Measurements from ENCODE around the gene PKNOX2.

The PKNOX2 gene

GRCh38 chr11:125342281-125342930 is 177.9 kb downstream of the PKNOX2 start:
- DNase-seq (ENCODE audit: insufficient read length) (no peak), FAIRE-seq (no peak)
- TF ChIP-seq POLR2AphosphoS5 (IDR thresholded peaks at IDR 0.05; ENCODE audit: low read depth, low read length) (no peak), TAF1 (IDR thresholded peaks at IDR 0.05; ENCODE audit: borderline replicate concordance, low read depth, low read length) (no peak), POLR2A (IDR thresholded peaks at IDR 0.05; ENCODE audit: low read depth, low read length) (no peak)

- DNase-seq (ENCODE audit: insufficient read length) (no peak), FAIRE-seq (no peak)
- TF ChIP-seq POLR2AphosphoS5 (IDR thresholded peaks at IDR 0.05; ENCODE audit: low read depth, low read length): no peak
- no peak for TF ChIP-seq TAF1 (IDR thresholded peaks at IDR 0.05; ENCODE audit: borderline replicate concordance, low read depth, low read length)
- TF ChIP-seq POLR2A (IDR thresholded peaks at IDR 0.05; ENCODE audit: low read depth, low read length): no peak
Observed at GRCh38 chr11:125343086-125343717, 178.7 kb downstream of the PKNOX2 start.

- TF ChIP-seq POLR2AphosphoS5 (IDR thresholded peaks at IDR 0.05; ENCODE audit: low read depth, low read length) (no peak), TAF1 (IDR thresholded peaks at IDR 0.05; ENCODE audit: borderline replicate concordance, low read depth, low read length) (no peak), POLR2A (IDR thresholded peaks at IDR 0.05; ENCODE audit: low read depth, low read length) (no peak)
- FAIRE-seq (no peak), DNase-seq (ENCODE audit: insufficient read length) (no peak)
Observed at GRCh38 chr11:125343718-125344131, 179.2 kb downstream of the PKNOX2 start.

- FAIRE-seq: no peak
- TF ChIP-seq TAF1 (IDR thresholded peaks at IDR 0.05; ENCODE audit: borderline replicate concordance, low read depth, low read length) (no peak), POLR2AphosphoS5 (IDR thresholded peaks at IDR 0.05; ENCODE audit: low read depth, low read length) (no peak), POLR2A (IDR thresholded peaks at IDR 0.05; ENCODE audit: low read depth, low read length) (no peak)
- DNase-seq (ENCODE audit: insufficient read length): no peak
Observed at GRCh38 chr11:125344846-125345420, 180.4 kb downstream of the PKNOX2 start.

- DNase-seq (ENCODE audit: insufficient read length): peak; percentile 54
- TF ChIP-seq TAF1 (IDR thresholded peaks at IDR 0.05; ENCODE audit: borderline replicate concordance, low read depth, low read length): no peak
- no peak for TF ChIP-seq POLR2A (IDR thresholded peaks at IDR 0.05; ENCODE audit: low read depth, low read length)
- no peak for TF ChIP-seq POLR2AphosphoS5 (IDR thresholded peaks at IDR 0.05; ENCODE audit: low read depth, low read length)
- no peak for FAIRE-seq
Observed at GRCh38 chr11:125345421-125346178, 181.0 kb downstream of the PKNOX2 start.

- TF ChIP-seq TAF1 (IDR thresholded peaks at IDR 0.05; ENCODE audit: borderline replicate concordance, low read depth, low read length) (no peak), POLR2AphosphoS5 (IDR thresholded peaks at IDR 0.05; ENCODE audit: low read depth, low read length) (no peak), POLR2A (IDR thresholded peaks at IDR 0.05; ENCODE audit: low read depth, low read length) (no peak)
- DNase-seq (ENCODE audit: insufficient read length): no peak
- no peak for FAIRE-seq
Observed at GRCh38 chr11:125346179-125346530, 181.6 kb downstream of the PKNOX2 start.

GRCh38 chr11:125346565-125347260 is 182.2 kb downstream of the PKNOX2 start:
- DNase-seq (ENCODE audit: insufficient read length): no peak
- FAIRE-seq: no peak
- TF ChIP-seq TAF1 (IDR thresholded peaks at IDR 0.05; ENCODE audit: borderline replicate concordance, low read depth, low read length) (no peak), POLR2AphosphoS5 (IDR thresholded peaks at IDR 0.05; ENCODE audit: low read depth, low read length) (no peak), POLR2A (IDR thresholded peaks at IDR 0.05; ENCODE audit: low read depth, low read length) (no peak)

- no peak for FAIRE-seq
- TF ChIP-seq POLR2AphosphoS5 (IDR thresholded peaks at IDR 0.05; ENCODE audit: low read depth, low read length): no peak
- no peak for TF ChIP-seq TAF1 (IDR thresholded peaks at IDR 0.05; ENCODE audit: borderline replicate concordance, low read depth, low read length)
- TF ChIP-seq POLR2A (IDR thresholded peaks at IDR 0.05; ENCODE audit: low read depth, low read length): no peak
- DNase-seq (ENCODE audit: insufficient read length): no peak
Observed at GRCh38 chr11:125347261-125347585, 182.7 kb downstream of the PKNOX2 start.

GRCh38 chr11:125348141-125348651 is 183.6 kb downstream of the PKNOX2 start:
- FAIRE-seq (no peak), DNase-seq (ENCODE audit: insufficient read length) (no peak)
- TF ChIP-seq POLR2A (IDR thresholded peaks at IDR 0.05; ENCODE audit: low read depth, low read length) (no peak), POLR2AphosphoS5 (IDR thresholded peaks at IDR 0.05; ENCODE audit: low read depth, low read length) (no peak), TAF1 (IDR thresholded peaks at IDR 0.05; ENCODE audit: borderline replicate concordance, low read depth, low read length) (no peak)

GRCh38 chr11:125348674-125349309 is 184.2 kb downstream of the PKNOX2 start:
- DNase-seq (ENCODE audit: insufficient read length) (peak; percentile 55), FAIRE-seq (peak; percentile 17)
- TF ChIP-seq TAF1 (IDR thresholded peaks at IDR 0.05; ENCODE audit: borderline replicate concordance, low read depth, low read length) (no peak), POLR2A (IDR thresholded peaks at IDR 0.05; ENCODE audit: low read depth, low read length) (no peak), POLR2AphosphoS5 (IDR thresholded peaks at IDR 0.05; ENCODE audit: low read depth, low read length) (no peak)

All from GM12892 (cell line).